ENCODE measurements around the gene KRTAP21-3.
A peak's percentile ranks its signal among the peaks of the same experiment; 100 is the strongest.
"Not testable (repeated sequence)": the region's sequence is repeated elsewhere in the genome, so short reads cannot be mapped to it uniquely, and the experiment has no call there.

The KRTAP21-3 gene

GRCh38 chr21:30718239-30718909, at the start of gene KRTAP21-3:
TSS of gene KRTAP21-3 (minus strand) at chr21:30718777. CDS start at chr21:30718759, 18 bp downstream.
- DNase-seq: no peak

GRCh38 chr21:30760776-30761175, 42.2 kb upstream of the KRTAP21-3 start:
- no peak for DNase-seq

GRCh38 chr21:30758306-30758705, 39.7 kb upstream of the KRTAP21-3 start:
- DNase-seq: no peak

- not testable (repeated sequence) for DNase-seq
Observed at GRCh38 chr21:30755328-30755727, 36.8 kb upstream of the KRTAP21-3 start, which contains the start of gene KRTAP21-1. TSS of gene KRTAP21-1 (minus strand) at chr21:30755428. CDS start at chr21:30755378, 50 bp downstream.

- DNase-seq: no peak
Observed at GRCh38 chr21:30747159-30747558, 28.6 kb upstream of the KRTAP21-3 start, which contains the start of gene KRTAP21-2. TSS of gene KRTAP21-2 (minus strand) at chr21:30747259. CDS start at chr21:30747202, 57 bp downstream.

- DNase-seq: no peak
Observed at GRCh38 chr21:30740462-30740861, 21.9 kb upstream of the KRTAP21-3 start.

GRCh38 chr21:30733026-30733425, 14.4 kb upstream of the KRTAP21-3 start:
- no peak for DNase-seq

- no peak for DNase-seq
Observed at GRCh38 chr21:30726726-30727125, 8.1 kb upstream of the KRTAP21-3 start.

- DNase-seq: no peak
Observed at GRCh38 chr21:30719401-30719800, 824 bp upstream of the KRTAP21-3 start.

GRCh38 chr21:30717105-30717504, 1.5 kb downstream of the KRTAP21-3 start:
- no peak for DNase-seq

GRCh38 chr21:30714946-30715345, 3.6 kb downstream of the KRTAP21-3 start:
- DNase-seq: no peak

- no peak for DNase-seq
Observed at GRCh38 chr21:30714456-30714855, 4.1 kb downstream of the KRTAP21-3 start.

GRCh38 chr21:30713766-30714165, 4.8 kb downstream of the KRTAP21-3 start:
- DNase-seq: no peak

- peak in 1 of 2 experiments; percentile 1 for DNase-seq
Observed at GRCh38 chr21:30710499-30710898, 8.1 kb downstream of the KRTAP21-3 start.

GRCh38 chr21:30707409-30707808, 11.2 kb downstream of the KRTAP21-3 start:
- no peak for DNase-seq

- no peak for DNase-seq
Observed at GRCh38 chr21:30695956-30696355, 22.6 kb downstream of the KRTAP21-3 start.

- DNase-seq: no peak
Observed at GRCh38 chr21:30689822-30690221, 28.8 kb downstream of the KRTAP21-3 start.

GRCh38 chr21:30684506-30684905, 34.1 kb downstream of the KRTAP21-3 start:
- DNase-seq: no peak

- DNase-seq: no peak
Observed at GRCh38 chr21:30680586-30680985, 38.0 kb downstream of the KRTAP21-3 start.

GRCh38 chr21:30676737-30677136, 41.8 kb downstream of the KRTAP21-3 start:
- no peak for DNase-seq

- no peak for DNase-seq
Observed at GRCh38 chr21:30674312-30674711, 44.3 kb downstream of the KRTAP21-3 start.

- no peak for DNase-seq
Observed at GRCh38 chr21:30672985-30673650, 45.5 kb downstream of the KRTAP21-3 start.

- DNase-seq: no peak
Observed at GRCh38 chr21:30668776-30669175, 49.8 kb downstream of the KRTAP21-3 start.
